IMR-90 (cell line): Measurements from ENCODE around the gene ADGRL4. TPM values are rescaled to one million over a fixed set of nuclear protein-coding genes. Genes with fewer than 3 reads are reported as not detected.

Source experiments
- ATAC-seq: fragments of 200-7000 bp; cut with Tn5 transposase; 2 replicates; pipeline ENCODE4 v1.9.1; 2020; ENCODE audit warnings: low read depth, mild to moderate bottlenecking, moderate library complexity
- BruUV-seq: library from RNA; stranded (reverse); fragments of 400-500 nt; replicated peaks from 2 replicates; lab custom pipeline; 2021; lab: Mats Ljungman, UMichigan
- CTCF ChIA-PET: fragments of 300-600 bp; formaldehyde crosslinking; extraction: SDS; loops from one replicate; lab custom pipeline; 2021; ENCODE audit warnings: antibody characterized with exemption; lab: Yijun Ruan, JAX
- POLR2A ChIA-PET: fragments of 300-600 bp; sonication (Branson Sonifier 250); formaldehyde crosslinking; loops from one replicate; lab custom pipeline; 2022; ENCODE audit warnings: antibody characterized with exemption; ENCODE audit not compliant: unreplicated experiment; lab: Charles Lee
- DNase-seq: peaks from one replicate; pipeline ENCODE4 v3.0.0; 2013
- H2AFZ ChIP-seq: replicated peaks from 2 replicates; pipeline ENCODE3; 2013; ENCODE audit warnings: low read length, mild to moderate bottlenecking; ENCODE audit not compliant: poor library complexity
- H2AK5ac ChIP-seq: 2 replicates; pipeline ENCODE4 v1.6.1; 2013; ENCODE audit warnings: low read depth, low read length, inconsistent platforms
- H2AK9ac ChIP-seq: replicated peaks from 2 replicates; pipeline ENCODE3; 2013; ENCODE audit warnings: mild to moderate bottlenecking, low read depth, low read length, moderate library complexity; ENCODE audit not compliant: poor library complexity
- H2BK120ac ChIP-seq: 2 replicates; pipeline ENCODE4 v1.6.1; 2013; ENCODE audit warnings: low read depth, low read length, inconsistent platforms
- H2BK15ac ChIP-seq: 3 replicates; pipeline ENCODE4 v1.6.1; 2013; ENCODE audit warnings: low read depth, low read length, inconsistent platforms
- H2BK20ac ChIP-seq: 2 replicates; pipeline ENCODE4 v1.6.1; 2013; ENCODE audit warnings: low read depth, mild to moderate bottlenecking, inconsistent platforms, low read length, moderate library complexity
- H2BK5ac ChIP-seq: 2 replicates; pipeline ENCODE4 v1.6.1; 2013; ENCODE audit warnings: mild to moderate bottlenecking, low read depth, low read length, inconsistent platforms; ENCODE audit not compliant: poor library complexity, severe bottlenecking
- H3K14ac ChIP-seq: replicated peaks from 2 replicates; pipeline ENCODE4 v1.6.1; 2013; ENCODE audit warnings: low read depth, low read length, inconsistent platforms
- H3K18ac ChIP-seq: 2 replicates; pipeline ENCODE4 v1.6.1; 2013; ENCODE audit warnings: low read depth, low read length, control low read depth
- H3K23ac ChIP-seq: 2 replicates; pipeline ENCODE4 v1.6.1; 2013; ENCODE audit warnings: low read depth, low read length, inconsistent platforms
- H3K27ac ChIP-seq: 2 replicates; pipeline ENCODE4 v1.5.1; 2013; ENCODE audit warnings: mild to moderate bottlenecking, control low read depth, low read length; ENCODE audit not compliant: insufficient read depth
- H3K27me3 ChIP-seq: 2 replicates; pipeline ENCODE4 v1.6.1; 2013; ENCODE audit warnings: low read length; ENCODE audit not compliant: control insufficient read depth, insufficient read depth
- H3K36me3 ChIP-seq: 2 replicates; pipeline ENCODE4 v1.6.1; 2013; ENCODE audit warnings: low read length, mixed read lengths; ENCODE audit not compliant: control insufficient read depth, insufficient read depth
- H3K4ac ChIP-seq: 2 replicates; pipeline ENCODE4 v1.6.1; 2013; ENCODE audit warnings: low read depth, low read length, inconsistent platforms
- H3K4me1 ChIP-seq: 2 replicates; pipeline ENCODE4 v1.6.1; 2013; ENCODE audit warnings: low read length, mixed read lengths; ENCODE audit not compliant: control insufficient read depth, insufficient read depth
- H3K4me2 ChIP-seq: 2 replicates; pipeline ENCODE4 v1.6.1; 2013; ENCODE audit warnings: low read depth, mild to moderate bottlenecking, control low read depth, low read length, moderate library complexity
- H3K4me3 ChIP-seq: 2 replicates; pipeline ENCODE4 v1.5.1; 2013; ENCODE audit warnings: low read depth, mild to moderate bottlenecking, control low read depth, low read length, moderate library complexity; ENCODE audit not compliant: insufficient read depth
- H3K56ac ChIP-seq: 2 replicates; pipeline ENCODE4 v1.6.1; 2013; ENCODE audit warnings: low read length, inconsistent platforms; ENCODE audit not compliant: insufficient read depth; ENCODE audit errors: extremely low read depth
- H3K79me1 ChIP-seq, 2 experiments: 2 replicates each; pipeline ENCODE4 v1.6.1; 2013; ENCODE audit warnings: low read length in 2 of 2, inconsistent platforms in 1 of 2, low read depth in 1 of 2
- H3K9ac ChIP-seq: 2 replicates; pipeline ENCODE4 v1.6.1; 2013; ENCODE audit warnings: low read depth, low read length, control low read depth
- H3K9me1 ChIP-seq: 2 replicates; pipeline ENCODE4 v1.6.1; 2013; ENCODE audit warnings: low read length, inconsistent platforms; ENCODE audit not compliant: insufficient read depth
- H3K9me3 ChIP-seq: 2 replicates; pipeline ENCODE4 v1.6.1; 2013; ENCODE audit warnings: low read length; ENCODE audit not compliant: control insufficient read depth, insufficient read depth
- H4K20me1 ChIP-seq: 2 replicates; pipeline ENCODE4 v1.6.1; 2013; ENCODE audit warnings: low read length, inconsistent platforms; ENCODE audit not compliant: insufficient read depth
- H4K5ac ChIP-seq: 2 replicates; pipeline ENCODE4 v1.6.1; 2013; ENCODE audit warnings: mild to moderate bottlenecking, low read depth, low read length, control low read depth
- H4K8ac ChIP-seq, 2 experiments: 2 replicates each; pipeline ENCODE4 v1.6.1; 2013; ENCODE audit warnings: low read depth in 2 of 2, low read length in 2 of 2, control low read depth in 1 of 2, inconsistent platforms in 1 of 2
- H4K91ac ChIP-seq: 2 replicates; pipeline ENCODE4 v1.6.1; 2013; ENCODE audit warnings: low read depth, low read length, inconsistent platforms; ENCODE audit not compliant: insufficient read depth
- BHLHE40 ChIP-seq: fragments of 150-350 bp; IDR thresholded peaks from 2 replicates; pipeline ENCODE4 v1.6.1; 2016; ENCODE audit warnings: mild to moderate bottlenecking, low read depth, low read length
- CEBPB ChIP-seq: IDR thresholded peaks from 2 replicates; pipeline ENCODE4 v1.6.1; 2012; ENCODE audit warnings: low read depth, low read length, improper control_type of control experiment
- CHD1 ChIP-seq: IDR thresholded peaks from 2 replicates; pipeline ENCODE4 v1.6.1; 2012; ENCODE audit warnings: low read depth, low read length, improper control_type of control experiment
- FOS ChIP-seq: fragments of 150-350 bp; IDR thresholded peaks from 2 replicates; pipeline ENCODE4 v1.6.1; 2016; ENCODE audit warnings: low read depth, low read length
- MAFK ChIP-seq: IDR thresholded peaks from 2 replicates; pipeline ENCODE4 v1.6.1; 2012; ENCODE audit warnings: low read depth, low read length, improper control_type of control experiment
- MAZ ChIP-seq: IDR thresholded peaks from 2 replicates; pipeline ENCODE4 v1.6.1; 2012; ENCODE audit warnings: low read depth, mild to moderate bottlenecking, low read length, improper control_type of control experiment, moderate library complexity, borderline replicate concordance
- MXI1 ChIP-seq: IDR thresholded peaks from 2 replicates; pipeline ENCODE4 v1.6.1; 2012; ENCODE audit warnings: low read depth, mild to moderate bottlenecking, low read length, moderate library complexity, borderline replicate concordance
- NFE2L2 ChIP-seq: fragments of 150-350 bp; IDR thresholded peaks from 2 replicates; pipeline ENCODE4 v1.6.1; 2016; ENCODE audit warnings: low read depth, mild to moderate bottlenecking, low read length
- POLR2A ChIP-seq: IDR thresholded peaks from 2 replicates; pipeline ENCODE4 v1.6.1; 2012; ENCODE audit warnings: mild to moderate bottlenecking, low read depth, low read length
- RAD21 ChIP-seq: IDR thresholded peaks from 2 replicates; pipeline ENCODE4 v1.6.1; 2012; ENCODE audit warnings: low read length, improper control_type of control experiment
- RCOR1 ChIP-seq: IDR thresholded peaks from 2 replicates; pipeline ENCODE4 v1.6.1; 2012; ENCODE audit warnings: mild to moderate bottlenecking, low read length, improper control_type of control experiment; ENCODE audit not compliant: insufficient replicate concordance
- RFX5 ChIP-seq: IDR thresholded peaks from 2 replicates; pipeline ENCODE4 v1.8.0; 2012; ENCODE audit warnings: low read depth, mild to moderate bottlenecking, low read length, moderate library complexity
- SMC3 ChIP-seq: fragments of 150-350 bp; IDR thresholded peaks from 2 replicates; pipeline ENCODE4 v1.6.1; 2016; ENCODE audit warnings: low read depth, mild to moderate bottlenecking, antibody characterized with exemption, low read length, moderate library complexity
- WGBS, 2 experiments: methylation state at CpG; one replicate each; pipeline versions ENCODE4 v1.1.5 to v1.1.7; 2013; ENCODE audit warnings: missing lambda C conversion rate in 2 of 2; ENCODE audit not compliant: insufficient read length in 1 of 2; ENCODE audit errors: extremely low coverage in 2 of 2; 5-methylcytosine and 5-hydroxymethylcytosine counted together
- dilution Hi-C: fragments of 300-500 bp; cut with HindIII; formaldehyde crosslinking; loops from one replicate; pipeline ENCODE4 v1.14.3; 2018; ENCODE audit warnings: low sequenced_read_pairs; ENCODE audit not compliant: unreplicated experiment
- in situ Hi-C: fragments of 300-500 bp; cut with MboI; formaldehyde crosslinking; loops from 3 replicates; pipeline ENCODE4 v1.14.3; 2019; ENCODE audit warnings: low sequenced_read_pairs, inconsistent platforms, mixed read lengths
- intact Hi-C: fragments of 100-400 bp; cut with micrococcal nuclease; formaldehyde crosslinking; loops from 2 replicates; pipeline ENCODE4 v1.10.0; 2022
- polyA plus RNA-seq, 3 experiments: library from polyadenylated mRNA; depleted of rRNA; stranded (reverse); fragments of >200 nt; gene quantifications; 2 replicates each; pipeline ENCODE4 v1.2.3, GENCODE V29; 2012; ENCODE audit warnings: low replicate concordance in 1 of 3
- total RNA-seq: library from RNA; depleted of rRNA; stranded (reverse); fragments of >200 nt; gene quantifications from 2 replicates; pipeline ENCODE4 v1.2.3, GENCODE V29; 2012
- TF ChIP-seq, protein P1 (sequence below): fragments of 150-350 bp; IDR thresholded peaks from 2 replicates; pipeline ENCODE4 v1.6.1; 2017; ENCODE audit warnings: mild to moderate bottlenecking, antibody characterized with exemption, low read length, low read depth
- TF ChIP-seq, protein P2 (sequence below): fragments of 150-350 bp; IDR thresholded peaks from 2 replicates; pipeline ENCODE4 v1.6.1; 2016; ENCODE audit warnings: low read depth, mild to moderate bottlenecking, low read length, moderate library complexity, borderline replicate concordance

Gene ADGRL4
- total and polyA plus RNA-seq, 2 of the 4 experiments (the other 2 are of a cell fraction), result 3.2 to 4.5 TPM

GRCh38 chr1:79040424-79041082 lies 34.0 kb upstream of the ADGRL4 start (continued):
- TF ChIP-seq CHD1 (no peak), SMC3 (no peak)

- no peak overlapping the region for H4K5ac ChIP-seq
- H2BK120ac ChIP-seq, result no peak overlapping the region
- no peak overlapping the region for H3K18ac ChIP-seq
- H3K4me1 ChIP-seq, result peaks cover 3% of the 10 kb centered on the region; the same call in 1 of the 2 replicates
- ATAC-seq (no peak), DNase-seq (no peak)
- H3K4me2 ChIP-seq, result no peak overlapping the region
- no peak overlapping the region for H4K91ac ChIP-seq
- H2AFZ ChIP-seq, result no peak overlapping the region
- H3K9me1 ChIP-seq, result no peaks in the 10 kb centered on the region
- no peak overlapping the region for H2AK9ac ChIP-seq
- peaks cover 9% of the 10 kb centered on the region for H3K9me3 ChIP-seq
- H3K27me3 ChIP-seq, result no peaks in the 10 kb centered on the region
- H3K79me1 ChIP-seq, result no peaks in the 10 kb centered on the region
- CTCF ChIA-PET, result no interaction called here
- no peak overlapping the region for H2BK5ac ChIP-seq
- H3K4ac ChIP-seq, result no peak overlapping the region
- H3K56ac ChIP-seq, result no peak overlapping the region
- no peak overlapping the region for H3K9ac ChIP-seq
- H3K23ac ChIP-seq, result no peak overlapping the region
- no peak overlapping the region for H4K8ac ChIP-seq
- no TSS peak for BruUV-seq
- no peak overlapping the region for H3K4me3 ChIP-seq
- dilution Hi-C loops (no loop called here), in situ Hi-C loops (no loop called here), intact Hi-C loops (no loop called here)
- no peak overlapping the region for H2AK5ac ChIP-seq
- H3K14ac ChIP-seq, result no peak overlapping the region
- H3K27ac ChIP-seq, result no peak overlapping the region
- no peaks in the 10 kb centered on the region for H4K20me1 ChIP-seq
- H2BK20ac ChIP-seq, result no peak overlapping the region
- WGBS, 2 experiments, result no CpG with 5 or more reads among the region's 2 CpGs
- POLR2A ChIA-PET, result no interaction called here
- no peaks in the 10 kb centered on the region for H3K36me3 ChIP-seq
- no peak overlapping the region for H2BK15ac ChIP-seq
- TF ChIP-seq SMC3, result no peak
- no peak for TF ChIP-seq POLR2A
- TF ChIP-seq MXI1, result no peak
- TF ChIP-seq FOS, result no peak
- TF ChIP-seq RAD21, result no peak
- TF ChIP-seq MAFK, result no peak
- no peak for TF ChIP-seq MAZ
- no peak for TF ChIP-seq BHLHE40
- no peak for TF ChIP-seq RFX5
- no peak for TF ChIP-seq CEBPB
- TF ChIP-seq NFE2L2, result no peak
- TF ChIP-seq RCOR1, result no peak
- TF ChIP-seq, protein P1, sequence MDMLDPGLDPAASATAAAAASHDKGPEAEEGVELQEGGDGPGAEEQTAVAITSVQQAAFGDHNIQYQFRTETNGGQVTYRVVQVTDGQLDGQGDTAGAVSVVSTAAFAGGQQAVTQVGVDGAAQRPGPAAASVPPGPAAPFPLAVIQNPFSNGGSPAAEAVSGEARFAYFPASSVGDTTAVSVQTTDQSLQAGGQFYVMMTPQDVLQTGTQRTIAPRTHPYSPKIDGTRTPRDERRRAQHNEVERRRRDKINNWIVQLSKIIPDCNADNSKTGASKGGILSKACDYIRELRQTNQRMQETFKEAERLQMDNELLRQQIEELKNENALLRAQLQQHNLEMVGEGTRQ, result no peak
- TF ChIP-seq, protein P2, sequence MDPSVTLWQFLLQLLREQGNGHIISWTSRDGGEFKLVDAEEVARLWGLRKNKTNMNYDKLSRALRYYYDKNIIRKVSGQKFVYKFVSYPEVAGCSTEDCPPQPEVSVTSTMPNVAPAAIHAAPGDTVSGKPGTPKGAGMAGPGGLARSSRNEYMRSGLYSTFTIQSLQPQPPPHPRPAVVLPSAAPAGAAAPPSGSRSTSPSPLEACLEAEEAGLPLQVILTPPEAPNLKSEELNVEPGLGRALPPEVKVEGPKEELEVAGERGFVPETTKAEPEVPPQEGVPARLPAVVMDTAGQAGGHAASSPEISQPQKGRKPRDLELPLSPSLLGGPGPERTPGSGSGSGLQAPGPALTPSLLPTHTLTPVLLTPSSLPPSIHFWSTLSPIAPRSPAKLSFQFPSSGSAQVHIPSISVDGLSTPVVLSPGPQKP, result no peak
These were observed 30.6 kb upstream of the ADGRL4 start for GRCh38 chr1:79037085-79037484.
